Tibial artery (tissue), 4 donors: ENCODE measurements around the gene MED13.

ENCODE experiments used
- DNase-seq, 2 donors: peaks; one replicate each; pipeline ENCODE4 v3.0.0-alpha.2; 2019
- H3K27ac ChIP-seq, 2 donors: fragments of 200-600 bp; sonication (generic) in 1 of 2; 1 replicate in 1 of 2; 2 replicates in 1 of 2; pipeline ENCODE4 v1.5.1; 2018 to 2019; ENCODE audit warnings: mild to moderate bottlenecking in 1 of 2
- H3K27me3 ChIP-seq, 2 donors: fragments of 200-600 bp; sonication (generic) in 1 of 2; one replicate each; pipeline versions ENCODE4 v1.5.1 to v1.6.0; 2016 to 2019
- H3K36me3 ChIP-seq, 3 donors: fragments of 200-600 bp; sonication (generic) in 2 of 3; one replicate each; pipeline ENCODE4 v1.5.1; 2016 to 2019; ENCODE audit warnings: mild to moderate bottlenecking in 2 of 3
- H3K4me1 ChIP-seq, 4 donors: fragments of 200-600 bp; sonication (generic) in 2 of 4; 1 replicate in 3 of 4; 2 replicates in 1 of 4; pipeline ENCODE4 v1.5.1; 2016 to 2019
- H3K4me3 ChIP-seq, 2 donors: fragments of 200-600 bp; sonication (generic) in 1 of 2; 1 replicate in 1 of 2; 2 replicates in 1 of 2; pipeline ENCODE4 v1.5.1; 2018 to 2019; ENCODE audit warnings: mild to moderate bottlenecking in 2 of 2
- H3K9me3 ChIP-seq, 3 donors: fragments of 200-600 bp; sonication (generic) in 1 of 3; one replicate each; pipeline ENCODE4 v1.5.1; 2016 to 2019
- intact Hi-C: fragments of 100-400 bp; cut with DNase I; formaldehyde crosslinking; loops from one replicate; pipeline ENCODE4 v1.15.0; 2023; ENCODE audit warnings: low total_unique reads
- TF ChIP-seq, protein P1 (sequence below), 2 experiments: fragments of 200-600 bp in 1 of 2; fragments of 450-650 bp in 1 of 2; IDR thresholded peaks; one replicate each; pipeline ENCODE4 v1.5.1; 2017 to 2019; ENCODE audit warnings: antibody characterized with exemption in 2 of 2, mild to moderate bottlenecking in 1 of 2, moderate library complexity in 1 of 2

Gene MED13

GRCh38 chr17:62051053-62051452 lies 14.0 kb downstream of the MED13 start:
- H3K9me3 ChIP-seq, result no peaks in the 10 kb centered on the region
- H3K4me1 ChIP-seq, result peaks cover 0 to 45% (median 5%) of the 10 kb centered on the region in 4 donors
- no peak overlapping the region for H3K27ac ChIP-seq
- peaks cover 23 to 60% (median 51%) of the 10 kb centered on the region in 3 donors for H3K36me3 ChIP-seq
- H3K27me3 ChIP-seq, result no peaks in the 10 kb centered on the region
- TF ChIP-seq, protein P1, sequence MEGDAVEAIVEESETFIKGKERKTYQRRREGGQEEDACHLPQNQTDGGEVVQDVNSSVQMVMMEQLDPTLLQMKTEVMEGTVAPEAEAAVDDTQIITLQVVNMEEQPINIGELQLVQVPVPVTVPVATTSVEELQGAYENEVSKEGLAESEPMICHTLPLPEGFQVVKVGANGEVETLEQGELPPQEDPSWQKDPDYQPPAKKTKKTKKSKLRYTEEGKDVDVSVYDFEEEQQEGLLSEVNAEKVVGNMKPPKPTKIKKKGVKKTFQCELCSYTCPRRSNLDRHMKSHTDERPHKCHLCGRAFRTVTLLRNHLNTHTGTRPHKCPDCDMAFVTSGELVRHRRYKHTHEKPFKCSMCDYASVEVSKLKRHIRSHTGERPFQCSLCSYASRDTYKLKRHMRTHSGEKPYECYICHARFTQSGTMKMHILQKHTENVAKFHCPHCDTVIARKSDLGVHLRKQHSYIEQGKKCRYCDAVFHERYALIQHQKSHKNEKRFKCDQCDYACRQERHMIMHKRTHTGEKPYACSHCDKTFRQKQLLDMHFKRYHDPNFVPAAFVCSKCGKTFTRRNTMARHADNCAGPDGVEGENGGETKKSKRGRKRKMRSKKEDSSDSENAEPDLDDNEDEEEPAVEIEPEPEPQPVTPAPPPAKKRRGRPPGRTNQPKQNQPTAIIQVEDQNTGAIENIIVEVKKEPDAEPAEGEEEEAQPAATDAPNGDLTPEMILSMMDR (IDR thresholded peaks at IDR 0.05), result no peak
- no peak overlapping the region for H3K4me3 ChIP-seq
- no peak for DNase-seq
- intact Hi-C loops, result no loop called here

- peaks cover 0 to 37% (median 2%) of the 10 kb centered on the region in 4 donors for H3K4me1 ChIP-seq
- no peaks in the 10 kb centered on the region for H3K27me3 ChIP-seq
- DNase-seq, result no peak
- H3K36me3 ChIP-seq, result peaks cover 23 to 59% (median 54%) of the 10 kb centered on the region in 3 donors
- TF ChIP-seq, protein P1 (IDR thresholded peaks at IDR 0.05), result no peak
- H3K27ac ChIP-seq, result no peak overlapping the region
- no peak overlapping the region for H3K4me3 ChIP-seq
- H3K9me3 ChIP-seq, result no peaks in the 10 kb centered on the region
- intact Hi-C loops, result no loop called here
These were observed 15.8 kb downstream of the MED13 start for GRCh38 chr17:62049299-62049698.

- TF ChIP-seq, protein P1 (IDR thresholded peaks at IDR 0.05), result no peak
- intact Hi-C loops, result no loop called here
- H3K9me3 ChIP-seq, result no peaks in the 10 kb centered on the region
These were observed 16.8 kb downstream of the MED13 start for GRCh38 chr17:62048262-62048661.

GRCh38 chr17:62045517-62045916 lies 19.6 kb downstream of the MED13 start:
- DNase-seq, result no peak
- intact Hi-C loops, result no loop called here
- Histone ChIP-seq H3K9me3 (no peaks in the 10 kb centered on the region), H3K36me3 (peaks cover 7 to 62% (median 42%) of the 10 kb centered on the region in 3 donors), H3K4me3 (no peak overlapping the region), H3K27me3 (no peaks in the 10 kb centered on the region), H3K27ac (no peak overlapping the region), H3K4me1 (peaks cover 0 to 21% (median 5%) of the 10 kb centered on the region in 4 donors)
- TF ChIP-seq, protein P1 (IDR thresholded peaks at IDR 0.05), result no peak

More at GRCh38 chr17:62048262-62048661, 16.8 kb downstream of the MED13 start:
- Histone ChIP-seq H3K27me3 (no peaks in the 10 kb centered on the region), H3K27ac (no peak overlapping the region), H3K4me1 (peaks cover 0 to 32% (median 5%) of the 10 kb centered on the region in 4 donors), H3K4me3 (no peak overlapping the region), H3K36me3 (peaks cover 23 to 61% (median 54%) of the 10 kb centered on the region in 3 donors)
- DNase-seq, result no peak

GRCh38 chr17:62045109-62045508 lies 20.0 kb downstream of the MED13 start:
- Histone ChIP-seq H3K9me3 (no peaks in the 10 kb centered on the region), H3K27me3 (no peaks in the 10 kb centered on the region), H3K36me3 (peaks cover 3 to 62% (median 39%) of the 10 kb centered on the region in 3 donors), H3K4me1 (peaks cover 0 to 19% (median 5%) of the 10 kb centered on the region in 4 donors), H3K27ac (no peak overlapping the region), H3K4me3 (no peak overlapping the region)
- TF ChIP-seq, protein P1 (IDR thresholded peaks at IDR 0.05), result no peak
- DNase-seq, result no peak
- intact Hi-C loops, result no loop called here

DNA sequence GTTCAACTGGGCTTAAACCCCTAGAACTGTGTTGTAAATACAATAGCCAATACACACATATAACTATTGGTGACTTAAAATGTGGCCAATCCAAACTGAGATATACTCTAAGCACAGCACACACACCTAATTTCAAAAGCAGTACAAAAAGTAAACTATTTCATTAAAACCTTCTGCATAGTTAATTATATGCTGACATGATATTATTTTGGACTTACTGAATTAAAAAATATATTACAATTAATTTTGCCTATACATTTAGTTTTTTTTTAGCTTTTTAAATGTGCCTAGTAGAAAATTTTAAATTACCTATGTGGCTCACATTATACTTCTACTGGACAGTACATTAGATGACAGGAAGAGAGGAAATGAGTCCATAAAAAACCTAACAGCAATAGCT lies 21.5 kb downstream of the MED13 start:
- H3K4me1 ChIP-seq, result peaks cover 0 to 25% (median 5%) of the 10 kb centered on the region in 4 donors
- no peaks in the 10 kb centered on the region for H3K27me3 ChIP-seq
- DNase-seq, result no peak
- TF ChIP-seq, protein P1 (IDR thresholded peaks at IDR 0.05), result no peak
- H3K36me3 ChIP-seq, result peaks cover 0 to 61% (median 29%) of the 10 kb centered on the region in 3 donors
- H3K27ac ChIP-seq, result no peak overlapping the region
- H3K9me3 ChIP-seq, result no peaks in the 10 kb centered on the region
- intact Hi-C loops, result no loop called here
- no peak overlapping the region for H3K4me3 ChIP-seq
